HG03378 (cell line): ENCODE measurements around the gene SEMA4C.
"Not testable (repeated sequence)": the region's sequence is repeated elsewhere in the genome, so short reads cannot be mapped to it uniquely, and the experiment has no call there.

Experiments
- ATAC-seq: cut with Tn5 transposase; IDR thresholded peaks from one replicate; pipeline ENCODE4 v1.9.1; 2021; ENCODE audit warnings: mild to moderate bottlenecking, moderate library complexity; ENCODE audit not compliant: unreplicated experiment

Gene SEMA4C

GRCh38 chr2:96867756-96868554, 1.9 kb downstream of the SEMA4C start:
- no peak for ATAC-seq

GRCh38 chr2:96866986-96867755, 2.7 kb downstream of the SEMA4C start:
- ATAC-seq = no peak

- no peak for ATAC-seq
These were observed 3.3 kb downstream of the SEMA4C start for GRCh38 chr2:96866586-96866985.

GRCh38 chr2:96866149-96866548, 3.7 kb downstream of the SEMA4C start:
- no peak for ATAC-seq

GRCh38 chr2:96865654-96866053, 4.2 kb downstream of the SEMA4C start:
- no peak for ATAC-seq

GRCh38 chr2:96864343-96865091, 5.4 kb downstream of the SEMA4C start:
- no peak for ATAC-seq

- ATAC-seq = no peak
These were observed 6.1 kb downstream of the SEMA4C start for GRCh38 chr2:96863575-96864342.

GRCh38 chr2:96863056-96863455, 6.8 kb downstream of the SEMA4C start:
- not testable (repeated sequence) for ATAC-seq

- ATAC-seq = no peak
These were observed 8.8 kb downstream of the SEMA4C start for GRCh38 chr2:96861074-96861473.

GRCh38 chr2:96860065-96861029, 9.5 kb downstream of the SEMA4C start:
- no peak for ATAC-seq

- ATAC-seq = no peak
These were observed 10.2 kb downstream of the SEMA4C start for GRCh38 chr2:96859681-96860064.

- ATAC-seq = no peak
These were observed 10.7 kb downstream of the SEMA4C start for GRCh38 chr2:96859099-96859649.

GRCh38 chr2:96857667-96858372, 12.1 kb downstream of the SEMA4C start, which contains the start of gene ANKRD39:
Gene ANKRD39, minus strand, starts transcription at chr2:96858016. Its CDS starts 29 bp downstream, at chr2:96857987.
- peak; percentile 84 for ATAC-seq

- no peak for ATAC-seq
These were observed 12.9 kb downstream of the SEMA4C start for GRCh38 chr2:96856776-96857666.

- no peak for ATAC-seq
These were observed 16.6 kb downstream of the SEMA4C start for GRCh38 chr2:96853321-96853720.

- ATAC-seq = no peak
These were observed 17.2 kb downstream of the SEMA4C start for GRCh38 chr2:96852667-96853066.

GRCh38 chr2:96848264-96848663, 21.6 kb downstream of the SEMA4C start:
- ATAC-seq = no peak

GRCh38 chr2:96847586-96847985, 22.3 kb downstream of the SEMA4C start:
- ATAC-seq = no peak
